H1 (cell line): ENCODE measurements around the gene VPS51. TPM values are rescaled to one million over a fixed set of nuclear protein-coding genes. Genes with fewer than 3 reads are reported as not detected.

Experiments
- CTCF ChIA-PET: fragments of 300-600 bp; sonication (Branson Sonifier 250); formaldehyde crosslinking; loops from one replicate; lab custom pipeline; 2021; ENCODE audit not compliant: partially characterized antibody; lab: Charles Lee
- POLR2A ChIA-PET: fragments of 300-600 bp; sonication (Branson Sonifier 250); formaldehyde crosslinking; loops from one replicate; lab custom pipeline; 2021; ENCODE audit warnings: inconsistent platforms; ENCODE audit not compliant: partially characterized antibody; lab: Charles Lee
- DNase-seq, 2 experiments: peaks; one replicate each; pipeline versions ENCODE4 v3.0.0 to v3.0.0-alpha.2; 2010 to 2022; ENCODE audit warnings: low spot score in 2 of 2, low read depth in 1 of 2, mixed read lengths in 1 of 2
- FAIRE-seq: peaks from 2 replicates; lab custom pipeline; 2011; peaks lifted over from hg19 to GRCh38; lab: Jason Lieb, UNC
- H2AFZ ChIP-seq: 2 replicates; pipeline ENCODE4 v1.8.1; 2012; ENCODE audit warnings: low read length, inconsistent platforms
- H2AK5ac ChIP-seq: 2 replicates; pipeline ENCODE4 v1.6.1; 2013; ENCODE audit warnings: low read depth, low read length
- H2BK120ac ChIP-seq: replicated peaks from 2 replicates; pipeline ENCODE3; 2013; ENCODE audit warnings: low read depth, low read length, inconsistent platforms
- H2BK12ac ChIP-seq: 2 replicates; pipeline ENCODE4 v1.6.1; 2013; ENCODE audit warnings: low read depth, low read length
- H2BK15ac ChIP-seq: 2 replicates; pipeline ENCODE4 v1.6.1; 2013; ENCODE audit warnings: low read length
- H2BK20ac ChIP-seq: 2 replicates; pipeline ENCODE4 v1.6.1; 2013; ENCODE audit warnings: low read length
- H2BK5ac ChIP-seq: 2 replicates; pipeline ENCODE4 v1.6.1; 2013; ENCODE audit warnings: low read depth, low read length
- H3K14ac ChIP-seq: 2 replicates; pipeline ENCODE4 v1.6.1; 2013; ENCODE audit warnings: inconsistent platforms; ENCODE audit not compliant: insufficient read length
- H3K18ac ChIP-seq: 2 replicates; pipeline ENCODE4 v1.6.1; 2013; ENCODE audit warnings: low read length; ENCODE audit errors: extremely low read depth
- H3K23ac ChIP-seq: 2 replicates; pipeline ENCODE4 v1.6.1; 2013; ENCODE audit warnings: inconsistent platforms; ENCODE audit not compliant: insufficient read length
- H3K23me2 ChIP-seq: 2 replicates; pipeline ENCODE4 v1.6.1; 2013; ENCODE audit warnings: low read depth, low read length
- H3K27ac ChIP-seq: 2 replicates; pipeline ENCODE4 v1.6.1; 2011; ENCODE audit warnings: low read depth, low read length, inconsistent platforms
- H3K27me3 ChIP-seq, 4 experiments: replicated peaks in 1 of 4; 1 replicate in 1 of 4; 2 replicates in 3 of 4; pipeline versions ENCODE4 v1.6.1 to v1.8.1; 2011 to 2013; ENCODE audit warnings: low read length in 3 of 4, mild to moderate bottlenecking in 3 of 4, inconsistent platforms in 2 of 4, mixed read lengths in 2 of 4, moderate library complexity in 1 of 4; ENCODE audit not compliant: control insufficient read depth in 3 of 4, insufficient read depth in 3 of 4; ENCODE audit errors: extremely low read depth in 1 of 4
- H3K36me3 ChIP-seq, 4 experiments: 2 replicates each; pipeline versions ENCODE4 v1.6.1 to v1.8.1; 2011 to 2013; ENCODE audit warnings: mild to moderate bottlenecking in 4 of 4, low read length in 3 of 4, moderate library complexity in 2 of 4, control low read depth in 1 of 4, inconsistent platforms in 1 of 4; ENCODE audit not compliant: insufficient read depth in 4 of 4, control insufficient read depth in 2 of 4
- H3K4ac ChIP-seq: replicated peaks from 2 replicates; pipeline ENCODE3; 2013; ENCODE audit warnings: low read length, low read depth, mixed read lengths, inconsistent platforms; ENCODE audit not compliant: insufficient read length
- H3K4me1 ChIP-seq, 4 experiments: replicated peaks in 1 of 4; 1 replicate in 1 of 4; 2 replicates in 3 of 4; pipeline versions ENCODE4 v1.6.1 to v1.8.1; 2011 to 2013; ENCODE audit warnings: low read length in 3 of 4, inconsistent platforms in 2 of 4, mixed read lengths in 1 of 4; ENCODE audit not compliant: insufficient read depth in 4 of 4, control insufficient read depth in 3 of 4
- H3K4me2 ChIP-seq, 2 experiments: 2 replicates each; pipeline versions ENCODE4 v1.6.1 to v1.8.1; 2011 to 2013; ENCODE audit warnings: low read depth in 2 of 2, low read length in 2 of 2, control low read depth in 1 of 2, inconsistent platforms in 1 of 2, mild to moderate bottlenecking in 1 of 2; ENCODE audit not compliant: insufficient read depth in 1 of 2
- H3K4me3 ChIP-seq, 4 experiments: fragments of 200-600, 300-600 bp in 1 of 4; sonication (generic), shearing (Covaris generic), sonication (Bioruptor Twin) in 1 of 4; 2 replicates each; pipeline versions ENCODE4 v1.5.1 to v1.8.1; 2011 to 2016; ENCODE audit warnings: low read length in 4 of 4, low read depth in 3 of 4, control low read depth in 2 of 4, inconsistent platforms in 2 of 4, mild to moderate bottlenecking in 2 of 4, mixed read lengths in 1 of 4, moderate library complexity in 1 of 4; ENCODE audit not compliant: insufficient read depth in 2 of 4; ENCODE audit errors: extremely low read depth in 1 of 4
- H3K56ac ChIP-seq: replicated peaks from 2 replicates; pipeline ENCODE3; 2013; ENCODE audit warnings: low read depth, mild to moderate bottlenecking, mixed read lengths, low read length, inconsistent platforms; ENCODE audit not compliant: insufficient read length
- H3K79me1 ChIP-seq: 2 replicates; pipeline ENCODE4 v1.6.1; 2013; ENCODE audit warnings: low read depth, low read length, control low read depth
- H3K79me2 ChIP-seq, 2 experiments: 2 replicates each; pipeline versions ENCODE4 v1.6.1 to v1.8.1; 2012 to 2013; ENCODE audit warnings: low read length in 2 of 2, mild to moderate bottlenecking in 2 of 2, inconsistent platforms in 1 of 2; ENCODE audit not compliant: insufficient read depth in 2 of 2, control insufficient read depth in 1 of 2
- H3K9ac ChIP-seq, 4 experiments: replicated peaks in 1 of 4; 1 replicate in 1 of 4; 2 replicates in 3 of 4; pipeline versions ENCODE4 v1.6.1 to v1.8.1; 2011 to 2013; ENCODE audit warnings: low read depth in 3 of 4, low read length in 3 of 4, control low read depth in 2 of 4, mild to moderate bottlenecking in 2 of 4, moderate library complexity in 2 of 4, inconsistent platforms in 1 of 4; ENCODE audit errors: extremely low read depth in 1 of 4
- H3K9me3 ChIP-seq, 2 experiments: 2 replicates each; pipeline versions ENCODE4 v1.6.1 to v1.8.1; 2012 to 2013; ENCODE audit warnings: mild to moderate bottlenecking in 2 of 2, moderate library complexity in 2 of 2, control low read depth in 1 of 2, inconsistent platforms in 1 of 2, low read depth in 1 of 2, low read length in 1 of 2, mixed read lengths in 1 of 2; ENCODE audit not compliant: insufficient read depth in 2 of 2
- H4K20me1 ChIP-seq, 2 experiments: replicated peaks in 1 of 2; 2 replicates each; pipeline versions ENCODE3 to v1.8.1; 2011 to 2013; ENCODE audit warnings: inconsistent platforms in 2 of 2, low read length in 2 of 2, mild to moderate bottlenecking in 1 of 2; ENCODE audit not compliant: insufficient read depth in 2 of 2, control insufficient read depth in 1 of 2
- H4K5ac ChIP-seq: 2 replicates; pipeline ENCODE4 v1.6.1; 2013; ENCODE audit warnings: low read length, low read depth, mixed read lengths, inconsistent platforms; ENCODE audit not compliant: insufficient read length
- H4K8ac ChIP-seq: 2 replicates; pipeline ENCODE4 v1.8.0; 2013; ENCODE audit warnings: mild to moderate bottlenecking, moderate library complexity, low read length, inconsistent platforms; ENCODE audit not compliant: insufficient read depth; ENCODE audit errors: extremely low read depth
- H4K91ac ChIP-seq: replicated peaks from 2 replicates; pipeline ENCODE3; 2013; ENCODE audit warnings: low read length, mixed read lengths, inconsistent platforms; ENCODE audit not compliant: insufficient read length
- CBX5 ChIP-seq: fragments of 300-800, 300-1000 bp; sonication (generic); IDR thresholded peaks from 2 replicates; pipeline ENCODE4 v1.7.1; 2016; ENCODE audit warnings: antibody characterized with exemption, low read length, low read depth
- EZH2 ChIP-seq: fragments of 200-600 bp; sonication (generic); IDR thresholded peaks from 2 replicates; pipeline ENCODE4 v1.7.1; 2012; ENCODE audit warnings: low read depth, mild to moderate bottlenecking, moderate library complexity, low read length, inconsistent platforms; ENCODE audit not compliant: severe bottlenecking
- WGBS, 2 experiments: shearing (Covaris generic) in 1 of 2; methylation state at CpG; one replicate each; pipeline versions ENCODE4 v1.1.6 to v1.1.7; 2013 to 2015; ENCODE audit warnings: low lambda C conversion rate in 2 of 2, mixed read lengths in 2 of 2, inconsistent platforms in 1 of 2, low coverage in 1 of 2, missing lambda C conversion rate in 1 of 2; ENCODE audit not compliant: insufficient replicate concordance in 2 of 2, insufficient coverage in 1 of 2, insufficient read length in 1 of 2; ENCODE audit errors: extremely low coverage in 1 of 2, missing lambda C conversion rate in 1 of 2; 5-methylcytosine and 5-hydroxymethylcytosine counted together
- polyA plus RNA-seq, 7 experiments: library from polyadenylated mRNA; depleted of rRNA in 3 of 7; stranded (reverse) in 5 of 7; unstranded in 2 of 7; fragments of >200 nt in 5 of 7; fragments of 200-250 nt in 2 of 7; gene quantifications; 1 replicate in 5 of 7; 2 replicates in 1 of 7; 4 replicates in 1 of 7; pipeline versions ENCODE4 v1.2.1 to v1.2.3, GENCODE V29; 2011 to 2013; ENCODE audit warnings: missing spikeins in 2 of 7, mixed read lengths in 2 of 7
- total RNA-seq: library from RNA; stranded (reverse); fragmentation: NEBNext Ultra II Directional; extraction: Animal tissue kit (Norgen Biotek cat#: 25700); gene quantifications from 2 replicates; pipeline ENCODE4 v1.2.1, GENCODE V29; 2021
- TF ChIP-seq, protein P1 (sequence below): IDR thresholded peaks from 2 replicates; pipeline ENCODE4 v1.6.1; 2012; ENCODE audit warnings: low read length, inconsistent platforms

The VPS51 gene
- total and polyA plus RNA-seq, 2 of the 8 experiments (the other 6 are each of a cell fraction or from before 2014, with no cell fraction given) = 97.4 to 142 TPM

DNA sequence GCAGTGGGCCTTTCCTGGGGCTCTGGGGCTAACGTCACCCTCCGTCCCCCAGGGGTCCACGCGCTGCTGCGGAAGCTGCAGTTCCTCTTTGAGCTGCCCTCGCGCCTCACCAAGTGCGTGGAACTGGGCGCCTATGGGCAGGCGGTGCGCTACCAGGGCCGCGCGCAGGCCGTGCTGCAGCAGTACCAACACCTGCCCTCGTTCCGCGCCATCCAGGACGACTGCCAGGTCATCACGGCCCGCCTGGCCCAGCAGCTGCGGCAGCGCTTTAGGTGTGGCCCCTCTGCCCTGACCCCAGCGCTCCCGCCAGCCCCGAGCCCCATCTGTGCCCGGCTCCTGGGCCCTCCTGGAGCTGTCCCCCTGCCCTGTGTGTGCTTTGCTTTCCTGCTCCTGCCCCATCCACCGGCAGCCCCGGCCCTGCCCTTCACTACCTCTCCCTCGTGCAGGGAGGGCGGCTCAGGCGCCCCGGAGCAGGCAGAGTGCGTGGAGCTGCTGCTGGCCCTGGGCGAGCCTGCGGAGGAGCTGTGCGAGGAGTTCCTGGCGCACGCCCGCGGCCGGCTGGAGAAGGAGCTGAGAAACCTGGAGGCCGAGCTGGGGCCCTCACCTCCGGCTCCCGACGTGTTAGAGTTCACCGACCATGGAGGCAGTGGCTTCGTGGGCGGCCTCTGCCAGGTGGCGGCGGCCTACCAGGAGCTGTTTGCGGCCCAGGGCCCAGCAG, 11.9 kb downstream of the VPS51 start:
- H3K27ac ChIP-seq = no peak overlapping the region
- peaks cover 0 to 13% (median 8%) of the 10 kb centered on the region in 4 experiments; a peak in 6 of 7 replicates for H3K4me1 ChIP-seq
- no peak overlapping the region for H2BK12ac ChIP-seq
- H2BK120ac ChIP-seq = no peak overlapping the region
- H3K9ac ChIP-seq = no peak overlapping the region
- H3K23ac ChIP-seq = no peak overlapping the region
- H2BK15ac ChIP-seq = no peak overlapping the region
- H3K36me3 ChIP-seq = peaks cover 0 to 13% (median 0%) of the 10 kb centered on the region in 4 experiments; a peak in 2 of 8 replicates
- ChIA-PET CTCF (interaction anchor here (0.5 to 7.9 kb wide), 9 partner anchors 9 to 554 kb away, joined by 3 to 85 read pairs (median 3); partner anchors contain the start of genes ARL2 and ZNHIT2), POLR2A (interaction anchor here (0.8 to 17.4 kb wide), 9 partner anchors 8 to 90 kb away, joined by 3 to 305 read pairs (median 6); partner anchors contain the start of genes CDCA5, FAU, MRPL49 and SYVN1)
- peaks cover 9% of the 10 kb centered on the region; the same call in 1 of the 2 replicates for H3K23me2 ChIP-seq
- no peaks in the 10 kb centered on the region; a peak in 1 of 4 replicates for H3K79me2 ChIP-seq
- H3K56ac ChIP-seq = no peak overlapping the region
- H2AFZ ChIP-seq = no peak overlapping the region
- no peak overlapping the region for H4K91ac ChIP-seq
- H2AK5ac ChIP-seq = no peak overlapping the region
- H3K9me3 ChIP-seq = no peaks in the 10 kb centered on the region
- H4K8ac ChIP-seq = no peak overlapping the region
- 97% methylated on average over 28 of the region's 52 CpGs; no CpG with 5 or more reads in 1 of the 2 experiments for WGBS, 2 experiments
- no peak overlapping the region for H3K4me2 ChIP-seq
- no peak for FAIRE-seq
- H3K18ac ChIP-seq = no peak overlapping the region
- no peak overlapping the region for H3K14ac ChIP-seq
- H3K4me3 ChIP-seq = no peak overlapping the region
- H4K5ac ChIP-seq = no peak overlapping the region
- 0 out of 2 replicates have a peak, but pooled peaks cover 3% of the 10 kb centered on the region for H3K79me1 ChIP-seq
- H2BK5ac ChIP-seq = no peak overlapping the region
- no peak overlapping the region for H3K4ac ChIP-seq
- H2BK20ac ChIP-seq = no peak overlapping the region
- H4K20me1 ChIP-seq = peaks cover 0 to 23% of the 10 kb centered on the region in 2 experiments
- H3K27me3 ChIP-seq = no peaks in the 10 kb centered on the region
- no peak for DNase-seq
- TF ChIP-seq EZH2 = no peak
- TF ChIP-seq, protein P1, sequence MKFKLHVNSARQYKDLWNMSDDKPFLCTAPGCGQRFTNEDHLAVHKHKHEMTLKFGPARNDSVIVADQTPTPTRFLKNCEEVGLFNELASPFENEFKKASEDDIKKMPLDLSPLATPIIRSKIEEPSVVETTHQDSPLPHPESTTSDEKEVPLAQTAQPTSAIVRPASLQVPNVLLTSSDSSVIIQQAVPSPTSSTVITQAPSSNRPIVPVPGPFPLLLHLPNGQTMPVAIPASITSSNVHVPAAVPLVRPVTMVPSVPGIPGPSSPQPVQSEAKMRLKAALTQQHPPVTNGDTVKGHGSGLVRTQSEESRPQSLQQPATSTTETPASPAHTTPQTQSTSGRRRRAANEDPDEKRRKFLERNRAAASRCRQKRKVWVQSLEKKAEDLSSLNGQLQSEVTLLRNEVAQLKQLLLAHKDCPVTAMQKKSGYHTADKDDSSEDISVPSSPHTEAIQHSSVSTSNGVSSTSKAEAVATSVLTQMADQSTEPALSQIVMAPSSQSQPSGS = no peak
- no peak for TF ChIP-seq CBX5
